ENCODE measurements around the gene DUSP2.

DNA sequence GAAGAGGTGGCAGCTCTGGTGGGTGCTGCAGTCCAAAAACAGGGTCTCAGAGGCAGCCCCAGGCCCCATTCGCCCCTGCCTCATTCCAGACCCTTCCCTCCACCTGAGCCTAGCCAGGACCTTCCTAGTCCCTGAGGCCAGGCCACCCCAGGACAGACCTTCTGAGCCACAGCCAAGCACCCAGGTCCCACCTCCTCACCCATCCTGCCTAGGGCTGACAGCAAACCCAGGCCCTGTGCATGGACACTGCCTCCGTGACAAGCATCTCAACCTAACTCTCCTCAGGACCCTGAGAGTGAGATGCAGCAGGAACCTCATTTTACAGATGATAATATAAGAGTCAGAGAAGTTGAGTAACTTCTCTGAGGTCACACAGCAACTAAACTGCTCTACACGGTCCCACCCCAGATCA is 44.3 kb downstream of the DUSP2 start:
- TF ChIP-seq, protein P1, sequence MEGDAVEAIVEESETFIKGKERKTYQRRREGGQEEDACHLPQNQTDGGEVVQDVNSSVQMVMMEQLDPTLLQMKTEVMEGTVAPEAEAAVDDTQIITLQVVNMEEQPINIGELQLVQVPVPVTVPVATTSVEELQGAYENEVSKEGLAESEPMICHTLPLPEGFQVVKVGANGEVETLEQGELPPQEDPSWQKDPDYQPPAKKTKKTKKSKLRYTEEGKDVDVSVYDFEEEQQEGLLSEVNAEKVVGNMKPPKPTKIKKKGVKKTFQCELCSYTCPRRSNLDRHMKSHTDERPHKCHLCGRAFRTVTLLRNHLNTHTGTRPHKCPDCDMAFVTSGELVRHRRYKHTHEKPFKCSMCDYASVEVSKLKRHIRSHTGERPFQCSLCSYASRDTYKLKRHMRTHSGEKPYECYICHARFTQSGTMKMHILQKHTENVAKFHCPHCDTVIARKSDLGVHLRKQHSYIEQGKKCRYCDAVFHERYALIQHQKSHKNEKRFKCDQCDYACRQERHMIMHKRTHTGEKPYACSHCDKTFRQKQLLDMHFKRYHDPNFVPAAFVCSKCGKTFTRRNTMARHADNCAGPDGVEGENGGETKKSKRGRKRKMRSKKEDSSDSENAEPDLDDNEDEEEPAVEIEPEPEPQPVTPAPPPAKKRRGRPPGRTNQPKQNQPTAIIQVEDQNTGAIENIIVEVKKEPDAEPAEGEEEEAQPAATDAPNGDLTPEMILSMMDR (IDR thresholded peaks at IDR 0.05), result no peak
- TF ChIP-seq POLR2A (IDR thresholded peaks at IDR 0.05) (no peak), POLR2AphosphoS5 (IDR thresholded peaks at IDR 0.05) (no peak)
